HG02759 (cell line): ENCODE measurements around the gene ADGRD1.

ENCODE experiments used
- ATAC-seq: cut with Tn5 transposase; IDR thresholded peaks from one replicate; pipeline ENCODE4 v1.9.1; 2021; ENCODE audit warnings: mild to moderate bottlenecking, moderate library complexity; ENCODE audit not compliant: unreplicated experiment

ADGRD1 gene

DNA sequence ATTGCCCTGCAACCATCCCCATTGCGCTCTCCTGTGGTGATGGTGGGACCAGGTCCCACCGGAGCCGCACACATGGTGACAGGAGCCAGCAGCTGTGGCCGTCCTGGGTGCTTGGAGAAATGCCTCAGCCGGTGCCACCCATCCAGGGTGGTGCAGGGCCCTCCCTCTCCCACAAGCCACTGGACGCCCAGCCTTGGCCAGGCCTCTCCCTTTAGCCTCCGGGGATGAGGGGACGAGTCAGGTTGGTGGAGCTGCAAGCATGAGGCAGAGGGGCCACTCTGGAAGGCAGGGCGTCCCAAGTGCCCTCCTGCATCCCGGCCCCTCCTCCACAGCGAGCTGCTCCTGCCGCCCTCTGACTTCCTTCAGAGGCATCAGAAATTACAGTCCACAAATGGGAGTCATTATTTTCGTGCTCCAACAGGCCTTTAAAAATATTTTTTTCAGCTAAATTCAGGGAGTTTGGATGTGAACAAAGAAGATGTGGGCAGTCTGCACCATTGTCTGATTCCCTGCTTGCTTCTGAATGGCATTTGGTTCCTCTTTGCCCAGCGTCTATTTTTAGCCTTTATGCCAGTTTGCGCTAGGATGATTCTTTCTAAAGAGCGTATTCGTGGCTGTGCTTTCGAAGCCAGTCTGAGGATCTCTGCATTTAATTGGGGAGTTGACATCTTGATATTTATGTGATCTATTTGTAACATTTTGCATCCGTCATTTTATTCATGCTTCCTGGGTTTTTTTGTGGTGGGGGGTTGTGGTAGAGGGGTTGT lies 189.4 kb downstream of the ADGRD1 start:
- ATAC-seq, result no peak

DNA sequence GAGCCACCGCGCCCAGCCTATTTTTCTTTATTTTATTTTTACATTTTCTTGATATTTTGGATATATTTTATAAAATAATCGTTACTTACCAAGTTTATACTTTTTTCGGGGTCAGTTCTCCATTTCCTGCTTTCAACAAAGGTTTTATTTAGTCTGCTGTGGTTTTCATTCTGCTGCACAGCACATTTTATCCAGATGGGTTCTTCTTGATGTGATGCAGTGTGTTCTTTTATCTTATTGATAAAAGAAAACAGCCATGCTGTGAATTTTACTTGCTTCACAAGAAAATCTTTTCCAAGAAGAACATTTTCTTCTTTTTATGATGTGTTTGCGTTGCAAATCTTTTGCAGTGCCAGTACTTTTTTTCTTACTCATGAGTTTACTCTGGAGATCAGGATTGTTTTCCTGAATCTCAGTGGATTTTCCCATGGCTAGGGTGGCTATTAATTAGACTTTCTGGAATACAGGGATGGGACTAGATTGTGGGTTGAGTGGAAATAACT lies 192.5 kb downstream of the ADGRD1 start:
- ATAC-seq, result no peak

DNA sequence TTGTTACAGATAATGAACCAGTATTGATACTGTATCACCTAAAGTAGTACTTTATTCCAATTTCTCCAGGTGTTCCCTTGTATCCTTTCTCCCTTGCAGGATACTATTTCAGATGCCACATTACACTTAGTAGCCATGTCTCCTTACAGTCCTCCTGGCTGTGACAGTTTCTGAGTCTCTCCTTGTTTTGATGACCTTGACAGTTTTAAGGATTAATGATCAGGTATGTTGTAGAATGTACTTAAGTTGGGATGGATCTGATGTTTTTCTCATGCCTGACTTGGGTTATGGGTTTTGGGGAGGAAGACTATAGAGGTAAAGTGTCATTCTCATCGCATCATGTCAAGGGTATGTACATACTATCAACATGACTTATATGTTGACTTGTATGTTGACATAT lies 193.6 kb downstream of the ADGRD1 start:
- no peak for ATAC-seq

DNA sequence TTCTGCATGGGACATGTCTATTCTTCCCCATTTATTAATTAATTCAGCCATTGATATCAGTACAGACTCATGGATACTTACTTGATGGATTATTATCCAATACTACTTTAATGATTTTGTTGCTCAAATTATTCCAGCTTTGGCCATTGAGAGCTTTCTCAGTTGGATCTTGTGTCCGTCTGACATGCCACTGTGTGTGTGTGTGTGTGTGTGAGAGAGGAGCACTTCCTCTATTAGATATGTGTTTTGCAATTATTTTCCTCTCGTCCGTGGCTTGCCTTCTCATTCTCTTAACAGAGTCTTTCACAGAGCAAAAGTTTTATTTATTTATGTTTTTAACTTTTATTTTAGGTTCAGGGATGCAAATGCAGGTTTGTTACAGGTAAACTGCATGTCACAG lies 194.2 kb downstream of the ADGRD1 start:
- no peak for ATAC-seq

DNA sequence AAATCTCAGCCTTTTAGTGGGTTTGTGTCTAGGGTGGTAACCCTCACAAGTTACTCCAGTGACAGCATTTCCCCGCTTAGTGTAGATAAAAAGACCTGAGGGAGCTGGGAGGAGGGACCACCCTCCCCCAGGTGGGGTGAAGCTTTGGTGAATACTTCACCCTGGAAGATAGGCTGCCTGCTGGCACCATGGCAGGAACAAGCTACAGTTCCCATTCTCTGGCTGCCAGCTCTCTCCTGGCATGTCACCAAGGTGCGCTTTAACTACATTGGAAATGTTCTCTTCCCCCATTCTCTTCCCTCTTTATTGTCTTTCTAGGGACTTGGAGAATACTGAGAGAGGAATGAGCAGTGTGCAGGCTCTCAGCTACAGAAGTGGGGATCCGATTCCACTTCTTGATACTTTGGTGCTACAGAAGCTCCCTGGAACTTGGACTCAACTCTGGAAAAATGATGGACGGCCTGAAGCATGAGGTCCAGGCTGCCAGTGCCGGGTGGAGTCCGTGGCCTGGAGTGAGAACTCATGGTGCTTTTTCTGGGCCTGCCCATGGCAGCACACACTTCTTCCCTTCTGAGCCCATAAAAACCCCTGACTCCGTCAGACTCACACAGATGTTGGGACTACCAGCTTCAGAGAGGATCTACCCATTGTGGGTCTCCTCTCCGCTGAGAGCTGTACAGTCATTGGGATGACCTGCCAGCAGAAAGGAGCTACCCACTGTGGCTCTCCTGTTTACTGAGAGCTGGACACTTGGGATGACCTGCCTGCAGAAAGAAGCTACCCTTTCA lies 198.0 kb downstream of the ADGRD1 start:
- ATAC-seq, result no peak

DNA sequence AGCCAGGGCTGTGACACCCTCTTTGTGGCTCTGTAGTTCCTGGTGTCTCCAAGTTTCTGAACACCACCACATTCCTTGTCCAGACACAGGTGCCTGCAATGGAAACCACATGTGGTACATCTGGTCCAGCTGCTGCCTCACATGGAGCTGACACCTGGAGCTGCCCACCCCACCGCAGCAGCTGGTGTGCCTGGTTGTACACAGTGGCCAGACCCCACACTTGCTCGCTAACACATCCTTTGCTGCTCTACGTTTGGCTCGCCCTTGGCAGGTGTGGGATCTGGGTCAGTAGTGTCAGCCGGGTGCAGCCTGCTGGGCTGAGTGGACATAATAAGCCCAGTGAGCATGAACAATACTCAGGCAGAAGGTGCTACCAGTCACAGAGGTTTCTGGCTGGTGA lies 198.9 kb downstream of the ADGRD1 start:
- no peak for ATAC-seq

DNA sequence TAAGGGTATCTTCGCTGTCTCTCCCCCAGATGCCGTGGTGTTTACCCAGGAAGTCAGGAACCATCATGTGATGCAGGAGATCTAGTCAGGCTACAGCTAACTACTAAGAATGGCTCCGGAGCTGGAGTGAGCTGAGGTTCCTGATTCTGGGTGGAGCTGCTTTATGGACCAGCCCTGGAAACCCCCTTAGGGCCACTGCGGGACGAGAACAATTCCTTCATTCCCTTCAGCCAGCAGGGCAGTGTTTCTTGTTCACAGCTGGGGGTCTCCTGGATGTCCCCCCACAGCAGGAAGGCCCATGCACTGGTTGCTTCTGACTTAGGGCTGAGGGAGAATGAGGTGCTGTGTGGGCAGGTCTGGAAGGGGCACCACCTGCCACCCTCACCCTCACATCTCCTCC lies 199.3 kb downstream of the ADGRD1 start:
- no peak for ATAC-seq

DNA sequence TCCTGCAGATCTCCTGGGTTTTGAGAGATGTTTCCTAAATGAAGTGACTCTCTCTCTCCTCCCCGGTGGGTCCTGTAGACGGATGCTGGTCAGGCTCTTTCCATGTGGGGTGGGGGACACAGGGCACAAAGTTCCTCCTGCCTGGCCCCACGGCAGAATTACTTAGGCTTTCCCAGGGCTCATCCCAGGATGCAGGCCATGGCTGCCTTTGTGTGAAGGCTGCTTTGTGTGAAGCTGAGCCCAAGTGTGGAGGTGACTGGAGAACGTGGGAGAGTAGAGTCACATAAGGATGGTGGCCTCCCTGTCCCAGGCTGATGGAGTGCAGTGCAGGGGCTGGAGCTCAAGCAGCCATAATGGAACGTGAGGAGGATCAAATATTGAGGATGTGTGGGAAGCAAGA lies 200.2 kb downstream of the ADGRD1 start:
- no peak for ATAC-seq

DNA sequence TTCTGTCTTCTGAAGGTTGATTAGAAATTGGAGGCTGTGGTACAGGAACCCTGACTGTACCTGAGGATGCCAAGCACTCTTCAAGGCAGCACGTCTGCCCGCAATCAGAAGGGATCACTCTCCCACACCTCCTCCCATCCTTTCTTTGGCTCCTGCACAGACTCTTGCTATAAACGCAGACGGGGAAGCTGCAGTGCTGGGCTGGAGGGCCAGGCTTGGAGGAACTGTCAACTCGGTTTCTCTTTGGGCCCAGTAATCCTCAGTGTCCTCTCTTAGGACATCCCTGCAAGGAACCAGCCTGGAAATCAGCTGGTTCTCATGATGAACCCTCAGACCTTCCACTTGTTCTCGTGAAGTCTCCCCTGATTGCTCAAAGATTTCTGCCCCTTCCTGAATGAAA lies 201.4 kb downstream of the ADGRD1 start:
- no peak for ATAC-seq

DNA sequence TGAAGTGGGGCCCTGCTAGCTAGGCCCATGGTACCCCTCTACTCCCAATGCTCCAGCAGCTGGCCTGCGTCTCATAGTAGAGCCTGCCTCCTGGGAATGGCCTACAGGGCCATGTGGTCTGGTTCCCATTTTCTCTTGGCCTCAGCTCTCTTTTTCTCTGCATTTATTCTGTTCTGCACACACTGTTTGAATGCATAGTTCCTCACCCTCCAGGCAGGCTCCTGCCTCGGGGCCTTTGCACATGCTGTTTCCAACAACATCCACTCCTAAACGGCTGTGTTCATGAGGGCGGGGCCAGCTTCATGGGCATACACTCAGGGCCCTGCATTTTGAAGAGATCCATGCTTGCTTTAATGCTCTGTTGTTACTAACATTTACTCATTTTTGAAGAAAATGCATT lies 204.0 kb downstream of the ADGRD1 start:
- ATAC-seq, result no peak

DNA sequence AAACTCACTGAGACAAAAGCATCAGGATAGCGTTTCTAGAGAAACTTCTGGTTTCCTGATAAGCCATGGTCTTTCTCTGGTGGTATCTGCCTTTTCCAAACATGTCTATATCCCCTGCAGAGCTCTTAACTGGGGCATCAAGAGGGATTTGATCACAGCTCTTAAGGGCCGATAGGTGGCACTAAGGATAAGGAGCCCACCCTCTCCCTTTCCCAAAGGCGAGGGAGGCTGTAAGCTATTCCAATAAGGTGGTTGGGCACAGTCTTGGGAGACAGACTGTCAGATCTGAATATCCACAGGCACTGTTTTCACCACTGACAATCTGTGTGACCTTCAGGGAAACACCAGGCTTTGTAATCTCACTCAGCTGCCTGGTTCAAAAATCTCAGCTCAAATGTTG lies 206.0 kb downstream of the ADGRD1 start:
- no peak for ATAC-seq

DNA sequence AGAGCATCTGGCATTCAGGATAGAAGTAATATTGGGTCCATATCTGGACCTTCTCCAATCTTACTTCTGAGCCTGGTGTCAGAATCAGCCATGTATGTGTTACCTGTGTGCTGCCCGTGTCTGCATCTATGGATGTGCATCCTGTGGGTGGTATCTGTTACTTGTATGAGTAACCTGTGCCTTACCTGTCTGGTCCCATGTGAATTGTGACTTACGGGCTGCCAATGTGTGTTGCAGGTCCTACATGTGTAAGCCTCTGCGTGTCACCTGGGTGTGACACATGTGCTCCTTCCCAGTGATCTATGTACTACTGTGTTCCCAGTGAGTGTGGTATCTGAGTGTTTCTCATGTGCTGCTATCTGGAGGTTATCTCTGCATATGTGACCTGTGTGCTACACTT lies 208.4 kb downstream of the ADGRD1 start:
- no peak for ATAC-seq

DNA sequence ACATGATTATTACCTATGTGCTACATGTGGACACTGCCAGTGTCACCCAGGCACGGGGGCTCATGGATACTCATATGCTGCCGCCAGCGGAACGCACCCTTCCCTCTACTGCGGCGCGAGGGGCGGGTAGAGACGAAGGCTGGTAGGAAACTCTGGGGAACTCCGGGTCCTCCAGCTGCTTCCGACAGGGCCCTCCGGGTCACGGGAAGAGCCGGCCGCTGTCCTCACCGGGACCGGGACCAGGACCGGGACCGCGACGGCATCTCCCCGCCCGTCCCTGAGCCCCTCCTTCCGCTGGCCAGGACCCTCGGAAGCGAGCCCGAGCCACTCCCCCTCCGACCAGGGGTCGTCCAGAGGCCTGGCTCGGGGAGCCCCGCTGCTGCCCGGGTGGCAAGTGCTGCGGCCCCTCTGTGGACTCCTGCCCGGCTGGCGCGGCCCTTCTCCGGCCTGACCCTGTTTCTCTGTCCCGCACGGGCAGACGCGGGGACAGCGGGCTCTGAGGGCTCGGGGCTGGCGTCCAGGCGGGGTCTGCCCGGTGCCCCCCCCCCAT lies 209.6 kb downstream of the ADGRD1 start:
- no peak for ATAC-seq

DNA sequence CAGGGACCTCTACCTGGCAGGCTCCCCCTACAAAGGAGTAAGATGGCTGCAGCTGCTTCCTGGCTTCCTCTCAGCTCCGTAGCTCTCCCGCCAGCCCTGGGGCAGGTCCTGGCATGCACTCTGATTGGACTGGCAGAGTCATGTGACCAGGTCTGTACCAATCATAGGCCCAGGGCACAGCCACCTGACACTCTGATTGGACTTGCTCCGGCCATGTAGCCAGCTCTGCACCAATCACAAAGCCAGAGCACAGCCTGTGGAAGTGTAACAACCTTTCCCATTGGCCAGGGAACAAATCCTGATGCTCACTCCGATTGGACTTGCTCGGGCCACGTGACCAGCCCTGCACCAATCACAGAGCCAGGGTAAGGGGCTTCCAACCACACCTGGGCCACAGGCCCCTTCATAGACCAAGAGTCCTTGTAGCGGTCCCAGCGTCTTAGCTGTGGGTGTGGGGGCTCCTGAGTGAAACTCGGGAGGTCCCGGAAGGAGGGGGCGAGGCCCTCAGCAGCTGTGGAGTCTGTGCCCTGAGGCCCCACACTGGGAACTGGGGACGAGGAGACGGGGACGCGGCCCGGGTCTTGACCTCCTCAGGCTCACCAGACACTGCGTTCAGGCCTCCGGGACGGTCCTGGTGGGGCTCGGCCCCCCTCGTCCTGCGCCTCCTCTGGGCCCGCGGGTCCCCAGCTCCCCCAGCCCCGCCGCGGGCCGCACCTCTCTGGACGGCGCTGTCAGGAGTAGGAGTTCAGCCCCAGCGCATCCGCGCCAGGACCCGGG lies 210.6 kb downstream of the ADGRD1 start:
- no peak for ATAC-seq

DNA sequence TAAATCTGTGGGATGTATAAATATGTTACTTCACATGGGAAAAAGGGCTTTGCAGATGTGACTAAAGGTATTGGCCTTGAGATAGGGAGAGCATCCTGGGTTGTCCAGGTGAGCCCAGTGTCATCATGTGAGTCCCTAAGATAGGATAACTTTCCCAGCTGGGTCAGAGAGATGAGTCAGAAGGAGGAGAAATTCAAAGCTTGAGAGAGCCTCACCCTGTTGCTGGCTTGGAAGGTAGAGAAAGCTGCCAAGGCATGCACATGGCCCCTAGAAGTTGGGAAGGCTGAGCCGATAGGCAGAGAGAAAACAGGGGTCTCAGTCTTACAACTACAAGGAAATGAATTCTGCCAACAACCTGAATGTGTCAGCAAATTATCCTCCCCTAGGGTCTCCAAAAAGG lies 213.0 kb downstream of the ADGRD1 start:
- ATAC-seq, result no peak

DNA sequence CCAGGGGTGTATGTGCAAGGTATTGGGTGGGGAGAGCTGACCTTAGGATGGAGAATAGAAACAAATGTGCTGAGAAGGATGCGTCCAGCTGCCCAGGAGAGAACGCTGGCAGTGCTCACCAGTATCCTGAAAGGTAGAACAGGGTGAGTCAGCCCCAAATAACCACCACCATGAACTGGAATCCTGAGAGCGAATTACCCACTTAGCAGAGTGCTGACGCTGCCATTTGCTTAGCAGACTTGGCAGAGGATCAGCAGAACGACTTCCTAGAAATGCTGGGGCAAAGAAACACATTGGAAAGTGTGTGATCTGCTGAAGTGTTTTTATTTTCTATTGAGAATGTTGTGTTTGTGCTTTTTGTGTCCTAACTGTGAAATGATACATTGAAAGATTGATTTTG lies 213.6 kb downstream of the ADGRD1 start:
- ATAC-seq, result no peak

DNA sequence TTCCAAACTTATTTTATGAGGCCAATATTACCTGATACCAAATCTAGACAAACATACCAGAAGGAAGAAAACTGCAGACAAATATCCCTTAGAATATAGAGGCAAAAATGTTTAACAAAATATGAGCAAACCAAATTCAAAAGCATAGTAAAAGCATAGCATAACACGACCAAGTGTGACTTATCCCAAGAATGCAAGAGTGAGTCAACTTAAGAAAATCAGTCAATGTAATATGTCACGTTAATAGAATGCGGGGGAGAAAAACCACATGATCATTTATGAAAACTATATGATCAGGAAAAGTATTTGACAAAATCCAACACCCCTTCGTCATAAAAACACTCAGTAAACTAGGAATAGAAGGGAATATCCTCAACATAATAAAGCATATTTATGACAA lies 217.3 kb downstream of the ADGRD1 start:
- no peak for ATAC-seq

DNA sequence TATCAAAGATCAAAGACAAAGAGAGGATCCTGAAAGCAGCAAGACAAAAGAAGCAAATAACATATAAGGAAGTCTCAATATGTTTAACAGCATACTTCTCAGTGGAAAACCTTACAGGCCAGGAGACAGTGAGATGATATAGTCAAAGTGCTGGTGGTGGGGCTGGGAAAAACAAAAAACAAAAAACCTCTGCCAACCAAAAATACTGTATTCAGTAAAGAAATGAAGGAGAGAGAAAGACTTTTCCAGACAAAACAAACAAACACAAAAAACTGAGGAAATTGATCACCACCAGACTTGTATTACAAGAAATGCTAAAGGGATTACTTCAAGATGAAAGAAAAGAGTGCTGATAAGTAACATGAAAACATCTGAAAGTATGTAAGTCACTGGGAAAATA lies 221.2 kb downstream of the ADGRD1 start:
- ATAC-seq, result no peak

DNA sequence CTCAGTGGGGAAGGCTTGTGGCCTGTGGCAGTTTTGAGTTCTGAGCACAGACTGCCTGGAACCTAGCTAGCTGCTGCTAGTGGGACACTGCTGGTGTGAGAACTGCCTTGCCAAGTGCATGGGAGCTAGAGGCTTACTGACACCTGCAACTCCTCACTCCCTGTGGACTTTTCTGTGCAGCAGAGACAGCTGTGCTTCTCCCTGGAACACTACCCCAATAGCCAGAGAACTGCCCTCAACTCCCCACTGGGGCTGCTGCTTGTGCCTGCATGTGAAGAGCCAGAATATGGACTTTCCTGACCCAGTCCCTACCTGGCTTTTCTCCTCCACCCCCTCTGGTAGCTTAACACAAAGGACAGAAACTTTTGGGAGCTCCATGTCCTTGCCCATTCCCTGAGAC lies 222.6 kb downstream of the ADGRD1 start:
- no peak for ATAC-seq

DNA sequence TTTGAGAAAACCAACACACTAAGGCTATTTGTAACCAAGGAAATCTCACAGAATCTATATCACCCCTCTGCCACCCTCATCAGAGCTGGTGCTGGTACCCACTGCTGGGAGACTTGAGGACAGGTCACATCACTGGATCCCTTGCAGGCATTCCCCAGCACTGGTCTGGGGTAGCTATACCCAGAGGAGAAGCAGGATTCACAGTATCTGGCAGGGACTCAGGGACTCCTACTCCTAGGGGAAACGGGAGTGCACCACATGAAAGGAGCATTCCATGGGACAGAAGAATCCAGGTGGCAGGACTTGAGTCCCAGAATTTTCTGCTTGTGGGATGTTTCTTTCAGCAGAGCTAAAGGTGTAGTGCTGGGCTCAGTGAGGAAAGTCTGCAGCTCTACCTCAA lies 223.2 kb downstream of the ADGRD1 start:
- ATAC-seq, result no peak

DNA sequence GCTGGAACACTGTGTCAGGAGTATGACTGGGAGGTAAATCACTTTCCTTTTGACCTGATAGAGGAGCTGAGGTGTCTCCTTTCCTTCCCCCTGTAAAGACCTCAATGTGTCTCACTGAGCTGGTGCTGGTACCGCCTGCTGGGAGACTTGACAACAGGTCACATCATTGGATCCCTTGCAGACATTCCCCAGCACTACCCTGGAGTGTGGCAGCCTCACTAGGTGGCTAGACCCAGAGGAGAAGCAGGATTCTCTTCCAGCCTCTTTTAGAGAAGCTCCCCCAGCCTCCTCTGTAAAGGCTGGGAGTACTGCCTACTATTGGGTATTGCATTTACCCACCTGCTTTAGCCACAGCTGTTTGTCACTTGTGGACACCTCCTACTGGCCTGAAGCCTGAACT lies 223.9 kb downstream of the ADGRD1 start:
- ATAC-seq, result no peak
